ENCODE measurements around the gene TBC1D1.

DNA sequence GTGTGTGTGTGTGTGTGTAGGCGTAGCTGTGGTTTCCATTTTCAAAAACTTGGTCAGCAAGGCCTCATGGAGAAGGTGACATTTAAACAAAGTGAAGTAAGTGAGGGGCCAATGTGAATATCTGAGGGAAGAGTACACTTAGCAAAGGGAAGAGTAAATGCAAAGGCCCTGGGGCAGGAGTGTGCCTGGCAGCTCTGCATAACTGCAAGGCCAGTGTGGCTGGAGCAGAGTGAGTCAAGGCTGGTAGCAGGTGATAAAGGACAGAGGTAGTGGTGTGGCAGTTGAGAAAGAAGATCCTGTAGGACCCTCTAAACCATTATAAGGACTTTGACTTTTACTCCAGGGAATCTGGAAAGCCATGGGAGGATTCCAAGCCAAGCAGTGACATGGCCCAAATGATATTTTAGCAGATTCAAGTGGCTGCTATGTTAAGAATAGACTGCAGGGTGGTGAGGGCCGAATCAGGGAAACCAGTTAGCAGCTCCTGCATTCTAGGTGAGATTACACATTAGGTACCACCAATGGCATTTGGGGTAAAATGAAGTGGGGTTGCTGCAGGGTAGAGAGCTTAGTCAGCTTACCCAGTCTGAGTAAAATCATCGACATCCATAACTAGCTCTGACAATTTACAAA, 5.9 kb upstream of the TBC1D1 start:
- TF ChIP-seq RARB (CRISPR knock-in tag; IDR thresholded peaks at IDR 0.05) = no peak
- no peak for TF ChIP-seq ZFP3 (CRISPR knock-in tag; IDR thresholded peaks at IDR 0.05)
- no peak for TF ChIP-seq CSDC2 (CRISPR knock-in tag; IDR thresholded peaks at IDR 0.05)
- TF ChIP-seq PPARA (CRISPR knock-in tag; IDR thresholded peaks at IDR 0.05; ENCODE audit: borderline replicate concordance) = no peak
- TF ChIP-seq, protein P1, sequence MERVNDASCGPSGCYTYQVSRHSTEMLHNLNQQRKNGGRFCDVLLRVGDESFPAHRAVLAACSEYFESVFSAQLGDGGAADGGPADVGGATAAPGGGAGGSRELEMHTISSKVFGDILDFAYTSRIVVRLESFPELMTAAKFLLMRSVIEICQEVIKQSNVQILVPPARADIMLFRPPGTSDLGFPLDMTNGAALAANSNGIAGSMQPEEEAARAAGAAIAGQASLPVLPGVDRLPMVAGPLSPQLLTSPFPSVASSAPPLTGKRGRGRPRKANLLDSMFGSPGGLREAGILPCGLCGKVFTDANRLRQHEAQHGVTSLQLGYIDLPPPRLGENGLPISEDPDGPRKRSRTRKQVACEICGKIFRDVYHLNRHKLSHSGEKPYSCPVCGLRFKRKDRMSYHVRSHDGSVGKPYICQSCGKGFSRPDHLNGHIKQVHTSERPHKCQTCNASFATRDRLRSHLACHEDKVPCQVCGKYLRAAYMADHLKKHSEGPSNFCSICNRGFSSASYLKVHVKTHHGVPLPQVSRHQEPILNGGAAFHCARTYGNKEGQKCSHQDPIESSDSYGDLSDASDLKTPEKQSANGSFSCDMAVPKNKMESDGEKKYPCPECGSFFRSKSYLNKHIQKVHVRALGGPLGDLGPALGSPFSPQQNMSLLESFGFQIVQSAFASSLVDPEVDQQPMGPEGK (CRISPR knock-in tag; IDR thresholded peaks at IDR 0.05; ENCODE audit: borderline replicate concordance) = no peak
- no peak for TF ChIP-seq SNAI2 (CRISPR knock-in tag; IDR thresholded peaks at IDR 0.05)
- TF ChIP-seq ARNTL (CRISPR knock-in tag; IDR thresholded peaks at IDR 0.05; ENCODE audit: borderline replicate concordance, low read depth) = no peak
- no peak for TF ChIP-seq ZC3H10 (CRISPR knock-in tag; IDR thresholded peaks at IDR 0.05)
